DND-41 (cell line): ENCODE results near the gene RBFOX1.

Source experiments
- ATAC-seq: fragments of 200-7000 bp; cut with Tn5 transposase; 3 replicates; pipeline ENCODE4 v1.9.1; 2021; ENCODE audit warnings: low read depth; ENCODE audit not compliant: insufficient read depth
- DNase-seq: peaks from one replicate; pipeline ENCODE4 v3.0.0-alpha.2; 2020
- H2AFZ ChIP-seq: 2 replicates; pipeline ENCODE4 v1.6.0; 2012; ENCODE audit warnings: low read depth, low read length
- H3K27ac ChIP-seq: 2 replicates; pipeline ENCODE4 v1.5.1; 2012; ENCODE audit warnings: low read length, inconsistent platforms
- H3K27me3 ChIP-seq: fragments of 200-600 bp; sonication (generic); 2 replicates; pipeline ENCODE4 v1.6.0; 2012; ENCODE audit warnings: low read length, mild to moderate bottlenecking, inconsistent platforms; ENCODE audit not compliant: insufficient read depth, poor library complexity
- H3K36me3 ChIP-seq: 2 replicates; pipeline ENCODE4 v1.5.1; 2012; ENCODE audit warnings: low read length, inconsistent platforms; ENCODE audit not compliant: insufficient read depth
- H3K4me1 ChIP-seq: 2 replicates; pipeline ENCODE4 v1.5.1; 2012; ENCODE audit warnings: mild to moderate bottlenecking, low read length; ENCODE audit not compliant: insufficient read depth
- H3K4me2 ChIP-seq: 2 replicates; pipeline ENCODE4 v1.6.0; 2012; ENCODE audit warnings: mild to moderate bottlenecking, moderate library complexity, low read length, inconsistent platforms; ENCODE audit not compliant: insufficient read depth
- H3K4me3 ChIP-seq, 2 experiments: fragments of 200-600 bp in 1 of 2; shearing (Covaris generic) in 1 of 2; 2 replicates each; pipeline ENCODE4 v1.5.1; 2012 to 2016; ENCODE audit warnings: inconsistent platforms in 2 of 2, low read length in 2 of 2, mild to moderate bottlenecking in 2 of 2, low read depth in 1 of 2, moderate library complexity in 1 of 2
- H3K79me2 ChIP-seq: 2 replicates; pipeline ENCODE4 v1.6.0; 2012; ENCODE audit warnings: low read length, inconsistent platforms; ENCODE audit not compliant: insufficient read depth
- H3K9ac ChIP-seq: 2 replicates; pipeline ENCODE4 v1.6.0; 2012; ENCODE audit warnings: low read depth, mild to moderate bottlenecking, inconsistent platforms, low read length, moderate library complexity
- H3K9me3 ChIP-seq: 2 replicates; pipeline ENCODE4 v1.5.1; 2012; ENCODE audit warnings: low read length, moderate library complexity, mild to moderate bottlenecking, inconsistent platforms; ENCODE audit not compliant: insufficient read depth, severe bottlenecking
- H4K20me1 ChIP-seq: 2 replicates; pipeline ENCODE4 v1.6.0; 2012; ENCODE audit warnings: low read length; ENCODE audit not compliant: insufficient read depth
- CTCF ChIP-seq: IDR thresholded peaks from 2 replicates; pipeline ENCODE4 v1.5.1; 2012; ENCODE audit warnings: borderline replicate concordance, low read length, moderate library complexity, mild to moderate bottlenecking; ENCODE audit not compliant: poor library complexity, severe bottlenecking; ENCODE audit errors: extremely low read depth
- EZH2 ChIP-seq: IDR thresholded peaks from 3 replicates; pipeline ENCODE4 v1.6.1; 2012; ENCODE audit warnings: borderline replicate concordance, low read depth, mild to moderate bottlenecking, moderate library complexity, low read length, inconsistent platforms; ENCODE audit not compliant: severe bottlenecking

Gene RBFOX1

GRCh38 chr16:7714775-7715174 lies 382.1 kb downstream of the RBFOX1 start:
- H2AFZ ChIP-seq: no peak overlapping the region

DNA sequence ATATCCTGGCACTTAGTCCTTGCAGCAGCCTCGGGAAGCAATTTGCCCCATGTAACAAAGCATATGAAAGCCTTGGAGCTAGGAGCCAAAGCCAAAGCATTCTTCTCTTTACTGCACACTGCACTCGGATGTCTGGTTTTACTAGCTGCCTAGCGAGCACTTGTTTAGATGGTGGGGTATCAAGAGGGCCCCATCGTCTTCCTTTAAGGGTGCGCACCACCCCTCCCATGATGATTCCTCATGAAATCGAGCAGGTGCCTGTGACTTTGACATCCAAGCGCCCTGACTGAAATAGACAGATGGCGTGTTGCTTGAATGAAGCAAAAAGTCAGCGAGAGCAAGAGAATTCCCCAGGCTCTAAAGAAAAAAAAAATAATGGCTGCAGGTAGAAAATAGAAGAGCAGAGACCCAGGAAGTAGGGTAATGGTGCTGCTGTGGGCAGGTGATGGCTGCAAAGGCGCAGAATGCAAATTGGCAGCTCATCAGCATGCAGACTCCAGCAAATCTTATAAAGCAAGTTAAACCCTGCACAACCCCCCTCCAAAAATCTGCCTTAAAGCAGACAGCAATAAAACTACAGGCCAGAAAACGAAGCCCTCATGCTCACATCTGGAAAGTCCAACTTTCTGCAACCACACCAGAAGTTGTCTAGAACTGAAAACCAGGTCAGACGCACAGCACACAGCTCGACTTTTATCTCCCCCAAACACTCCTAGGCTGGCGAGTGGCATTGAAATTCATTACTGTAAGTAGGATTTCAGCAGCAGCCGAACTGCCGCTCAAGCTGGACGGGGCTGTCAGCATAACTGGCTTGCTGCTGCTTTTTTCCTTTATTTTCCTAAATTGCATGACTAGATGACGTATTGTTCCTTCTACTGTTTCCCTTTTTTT lies 384.3 kb downstream of the RBFOX1 start:
- Histone ChIP-seq H3K4me2 (no peak overlapping the region), H3K27me3 (no peaks in the 10 kb centered on the region), H3K4me1 (no peaks in the 10 kb centered on the region), H3K9ac (no peak overlapping the region), H4K20me1 (no peaks in the 10 kb centered on the region), H3K4me3 (no peak overlapping the region), H3K36me3 (no peaks in the 10 kb centered on the region), H3K27ac (no peak overlapping the region), H3K9me3 (no peaks in the 10 kb centered on the region), H3K79me2 (no peaks in the 10 kb centered on the region), H2AFZ (no peak overlapping the region)
- DNase-seq (no peak), ATAC-seq (no peak)
- TF ChIP-seq EZH2: no peak
- TF ChIP-seq CTCF: no peak

More at GRCh38 chr16:7714775-7715174, 382.1 kb downstream of the RBFOX1 start:
- Histone ChIP-seq H4K20me1 (no peaks in the 10 kb centered on the region), H3K4me3 (no peak overlapping the region), H3K79me2 (no peaks in the 10 kb centered on the region), H3K4me2 (no peak overlapping the region), H3K27ac (no peak overlapping the region), H3K9me3 (no peaks in the 10 kb centered on the region), H3K4me1 (no peaks in the 10 kb centered on the region), H3K9ac (no peak overlapping the region), H3K36me3 (no peaks in the 10 kb centered on the region), H3K27me3 (no peaks in the 10 kb centered on the region)
- DNase-seq: no peak
- no peak for ATAC-seq
- TF ChIP-seq CTCF (no peak), EZH2 (no peak)

DNA sequence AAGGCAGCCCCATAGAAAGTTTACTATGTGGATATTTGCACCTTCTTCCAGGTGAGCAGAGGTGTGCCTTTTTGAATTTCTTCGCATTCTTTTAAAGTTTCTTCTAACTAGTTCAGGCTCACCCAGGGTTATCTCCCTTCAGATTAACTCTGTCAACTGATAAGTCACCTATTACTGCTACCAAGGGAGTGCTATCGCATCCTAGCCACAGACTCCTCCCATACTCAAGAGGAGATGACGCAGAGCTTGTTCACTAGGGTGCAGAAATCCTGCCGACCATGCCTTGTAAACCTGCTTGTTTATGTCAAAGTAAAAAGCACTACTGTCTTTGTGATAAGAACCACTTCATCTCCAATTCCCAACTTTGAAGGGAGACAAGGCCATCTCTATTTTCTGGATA lies 390.1 kb downstream of the RBFOX1 start:
- no peaks in the 10 kb centered on the region for H3K4me1 ChIP-seq
- H4K20me1 ChIP-seq: no peaks in the 10 kb centered on the region
- no peak overlapping the region for H3K9ac ChIP-seq
- ATAC-seq: no peak
- H3K4me3 ChIP-seq: no peak overlapping the region
- DNase-seq: no peak
- no peaks in the 10 kb centered on the region for H3K27me3 ChIP-seq
- no peaks in the 10 kb centered on the region for H3K79me2 ChIP-seq
- H3K9me3 ChIP-seq: no peaks in the 10 kb centered on the region
- no peak overlapping the region for H3K4me2 ChIP-seq
- no peak overlapping the region for H2AFZ ChIP-seq
- TF ChIP-seq EZH2: no peak
- no peak for TF ChIP-seq CTCF
- no peak overlapping the region for H3K27ac ChIP-seq
- H3K36me3 ChIP-seq: no peaks in the 10 kb centered on the region
